Testis (tissue), 2 donors: ENCODE results near the gene NFKBIE.

Experiments used
- POLR2A ChIP-seq: fragments of 450-650 bp; IDR thresholded peaks from one replicate; pipeline ENCODE4 v1.6.1; 2017; ENCODE audit warnings: antibody characterized with exemption, mild to moderate bottlenecking, moderate library complexity
- TF ChIP-seq, protein P1 (sequence below), 3 experiments: fragments of 450-650 bp in 2 of 3; fragments of 200-600 bp in 1 of 3; sonication (generic) in 1 of 3; IDR thresholded peaks; one replicate each; pipeline ENCODE4 v1.5.1; 2016 to 2019; ENCODE audit warnings: antibody characterized with exemption in 3 of 3, mild to moderate bottlenecking in 2 of 3, moderate library complexity in 1 of 3

DNA sequence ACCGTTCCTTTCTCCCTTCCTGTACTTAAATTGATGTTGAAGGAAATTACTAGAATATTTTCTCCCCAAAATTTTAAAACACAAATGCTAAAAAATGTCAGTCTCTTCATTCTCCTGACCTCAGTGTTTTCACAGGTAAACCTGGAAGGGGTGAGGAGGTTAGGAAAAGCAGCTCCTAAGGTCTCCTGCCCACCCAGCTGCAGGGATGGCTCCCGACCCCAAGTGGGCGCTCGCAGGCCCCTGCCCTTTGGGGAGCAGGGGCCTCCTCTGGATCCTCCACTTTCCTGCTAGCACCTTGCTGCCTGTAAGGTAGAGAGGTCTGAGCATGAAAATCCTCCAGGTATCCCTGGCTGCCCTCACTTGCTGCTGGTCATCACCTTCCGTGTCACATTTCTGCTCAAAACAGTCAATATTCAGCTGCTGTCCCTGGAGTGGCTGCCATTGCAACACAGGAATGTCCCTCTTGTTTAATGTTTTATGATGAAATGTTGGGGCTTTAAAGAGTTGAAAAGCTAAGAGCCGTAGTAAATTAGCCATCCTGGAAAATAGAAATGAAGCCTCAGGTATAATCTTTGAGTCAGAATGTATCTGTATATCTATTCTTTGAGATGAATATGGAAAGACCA, 29.3 kb downstream of the NFKBIE start:
- TF ChIP-seq, protein P1, sequence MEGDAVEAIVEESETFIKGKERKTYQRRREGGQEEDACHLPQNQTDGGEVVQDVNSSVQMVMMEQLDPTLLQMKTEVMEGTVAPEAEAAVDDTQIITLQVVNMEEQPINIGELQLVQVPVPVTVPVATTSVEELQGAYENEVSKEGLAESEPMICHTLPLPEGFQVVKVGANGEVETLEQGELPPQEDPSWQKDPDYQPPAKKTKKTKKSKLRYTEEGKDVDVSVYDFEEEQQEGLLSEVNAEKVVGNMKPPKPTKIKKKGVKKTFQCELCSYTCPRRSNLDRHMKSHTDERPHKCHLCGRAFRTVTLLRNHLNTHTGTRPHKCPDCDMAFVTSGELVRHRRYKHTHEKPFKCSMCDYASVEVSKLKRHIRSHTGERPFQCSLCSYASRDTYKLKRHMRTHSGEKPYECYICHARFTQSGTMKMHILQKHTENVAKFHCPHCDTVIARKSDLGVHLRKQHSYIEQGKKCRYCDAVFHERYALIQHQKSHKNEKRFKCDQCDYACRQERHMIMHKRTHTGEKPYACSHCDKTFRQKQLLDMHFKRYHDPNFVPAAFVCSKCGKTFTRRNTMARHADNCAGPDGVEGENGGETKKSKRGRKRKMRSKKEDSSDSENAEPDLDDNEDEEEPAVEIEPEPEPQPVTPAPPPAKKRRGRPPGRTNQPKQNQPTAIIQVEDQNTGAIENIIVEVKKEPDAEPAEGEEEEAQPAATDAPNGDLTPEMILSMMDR (IDR thresholded peaks at IDR 0.05), result no peak
- TF ChIP-seq POLR2A, result no peak
